KMS-11 (cell line): Measurements from ENCODE around the gene PCCB.

ENCODE experiments used
- H2AFZ ChIP-seq: fragments of 200-600 bp; sonication (generic); 2 replicates; pipeline ENCODE4 v1.6.1; 2016; ENCODE audit warnings: antibody characterized with exemption, mixed run types, low read depth
- H3K27ac ChIP-seq: fragments of 200-600 bp; sonication (generic); 2 replicates; pipeline ENCODE4 v1.6.1; 2016; ENCODE audit warnings: mild to moderate bottlenecking, mixed run types
- H3K27me3 ChIP-seq: fragments of 200-600 bp; sonication (generic); 2 replicates; pipeline ENCODE4 v1.6.1; 2017; ENCODE audit warnings: mild to moderate bottlenecking, low read depth, mixed run types, moderate library complexity; ENCODE audit not compliant: insufficient read depth
- H3K36me3 ChIP-seq: fragments of 200-600 bp; sonication (generic); 2 replicates; pipeline ENCODE4 v1.6.1; 2017; ENCODE audit warnings: mild to moderate bottlenecking, mixed run types; ENCODE audit not compliant: insufficient read depth
- H3K4me1 ChIP-seq: fragments of 200-600 bp; sonication (generic); 2 replicates; pipeline ENCODE4 v1.6.1; 2016; ENCODE audit warnings: mild to moderate bottlenecking, low read depth, mixed run types; ENCODE audit not compliant: poor library complexity, severe bottlenecking
- H3K4me2 ChIP-seq: fragments of 200-600 bp; sonication (generic); 2 replicates; pipeline ENCODE4 v1.7.0; 2016; ENCODE audit warnings: mild to moderate bottlenecking, mixed run types
- H3K4me3 ChIP-seq: fragments of 200-600 bp; sonication (generic); IDR thresholded peaks from 2 replicates; pipeline ENCODE4 v1.6.1; 2017; ENCODE audit warnings: low read depth, low read length, mixed read lengths; ENCODE audit not compliant: insufficient read depth
- H3K79me2 ChIP-seq: fragments of 200-600 bp; sonication (generic); 2 replicates; pipeline ENCODE4 v1.6.1; 2016; ENCODE audit warnings: low read depth, mixed run types; ENCODE audit not compliant: insufficient read depth
- H3K9ac ChIP-seq: fragments of 200-600 bp; sonication (generic); 2 replicates; pipeline ENCODE4 v1.6.1; 2016; ENCODE audit warnings: mild to moderate bottlenecking, mixed run types
- H4K20me1 ChIP-seq: fragments of 200-600 bp; sonication (generic); 2 replicates; pipeline ENCODE4 v1.6.1; 2016; ENCODE audit warnings: mild to moderate bottlenecking, mixed run types; ENCODE audit not compliant: insufficient read depth
- TF ChIP-seq, protein P1 (sequence below): fragments of 200-600 bp; sonication (generic); conservative IDR thresholded peaks from 2 replicates; pipeline ENCODE4 v1.6.1; 2017; ENCODE audit warnings: low read depth, mild to moderate bottlenecking, antibody characterized with exemption, low read length, moderate library complexity, mixed read lengths

The PCCB gene

GRCh38 chr3:136350132-136350531, 100.0 kb downstream of the PCCB start:
- no peak overlapping the region for H2AFZ ChIP-seq
- no peak overlapping the region for H3K27ac ChIP-seq
- no peaks in the 10 kb centered on the region for H3K4me1 ChIP-seq
- H4K20me1 ChIP-seq: no peaks in the 10 kb centered on the region
- H3K4me3 ChIP-seq: no peak overlapping the region
- H3K9ac ChIP-seq: no peak overlapping the region
- no peaks in the 10 kb centered on the region for H3K27me3 ChIP-seq
- no peak overlapping the region for H3K4me2 ChIP-seq
- H3K36me3 ChIP-seq: no peaks in the 10 kb centered on the region
- TF ChIP-seq, protein P1, sequence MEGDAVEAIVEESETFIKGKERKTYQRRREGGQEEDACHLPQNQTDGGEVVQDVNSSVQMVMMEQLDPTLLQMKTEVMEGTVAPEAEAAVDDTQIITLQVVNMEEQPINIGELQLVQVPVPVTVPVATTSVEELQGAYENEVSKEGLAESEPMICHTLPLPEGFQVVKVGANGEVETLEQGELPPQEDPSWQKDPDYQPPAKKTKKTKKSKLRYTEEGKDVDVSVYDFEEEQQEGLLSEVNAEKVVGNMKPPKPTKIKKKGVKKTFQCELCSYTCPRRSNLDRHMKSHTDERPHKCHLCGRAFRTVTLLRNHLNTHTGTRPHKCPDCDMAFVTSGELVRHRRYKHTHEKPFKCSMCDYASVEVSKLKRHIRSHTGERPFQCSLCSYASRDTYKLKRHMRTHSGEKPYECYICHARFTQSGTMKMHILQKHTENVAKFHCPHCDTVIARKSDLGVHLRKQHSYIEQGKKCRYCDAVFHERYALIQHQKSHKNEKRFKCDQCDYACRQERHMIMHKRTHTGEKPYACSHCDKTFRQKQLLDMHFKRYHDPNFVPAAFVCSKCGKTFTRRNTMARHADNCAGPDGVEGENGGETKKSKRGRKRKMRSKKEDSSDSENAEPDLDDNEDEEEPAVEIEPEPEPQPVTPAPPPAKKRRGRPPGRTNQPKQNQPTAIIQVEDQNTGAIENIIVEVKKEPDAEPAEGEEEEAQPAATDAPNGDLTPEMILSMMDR: no peak
- 0 out of 2 replicates have a peak, but pooled peaks cover 4% of the 10 kb centered on the region for H3K79me2 ChIP-seq

DNA sequence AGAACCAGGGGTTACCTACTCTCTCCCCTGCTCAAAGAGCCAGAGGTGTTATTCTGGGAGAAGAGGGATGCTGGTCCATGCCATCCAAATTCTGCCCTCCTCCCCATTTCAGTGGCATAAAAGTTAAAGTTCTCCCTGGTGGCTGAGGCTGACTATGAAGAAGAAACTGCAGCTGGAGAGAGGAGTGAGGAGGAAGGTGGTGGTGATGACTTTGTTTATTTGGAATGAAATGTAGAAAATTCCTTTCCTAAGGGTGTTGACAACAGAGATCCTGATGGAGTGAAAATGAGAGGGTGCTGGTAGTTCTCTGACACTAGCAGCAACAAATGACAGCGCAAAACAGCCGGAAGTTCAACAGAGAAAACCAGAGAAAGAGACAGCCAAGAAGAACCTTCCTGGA, 100.4 kb downstream of the PCCB start:
- TF ChIP-seq, protein P1: no peak
- H3K9ac ChIP-seq: no peak overlapping the region

GRCh38 chr3:136351351-136351750, 101.2 kb downstream of the PCCB start:
- no peak overlapping the region for H3K27ac ChIP-seq

More for the DNA sequence above, 100.4 kb downstream of the PCCB start:
- no peaks in the 10 kb centered on the region for H4K20me1 ChIP-seq
- no peak overlapping the region for H3K4me2 ChIP-seq
- H3K27ac ChIP-seq: no peak overlapping the region
- no peaks in the 10 kb centered on the region for H3K4me1 ChIP-seq
- H2AFZ ChIP-seq: no peak overlapping the region
- no peaks in the 10 kb centered on the region for H3K36me3 ChIP-seq
- no peak overlapping the region for H3K4me3 ChIP-seq
- H3K79me2 ChIP-seq: 0 out of 2 replicates have a peak, but pooled peaks cover 4% of the 10 kb centered on the region
- no peaks in the 10 kb centered on the region for H3K27me3 ChIP-seq

DNA sequence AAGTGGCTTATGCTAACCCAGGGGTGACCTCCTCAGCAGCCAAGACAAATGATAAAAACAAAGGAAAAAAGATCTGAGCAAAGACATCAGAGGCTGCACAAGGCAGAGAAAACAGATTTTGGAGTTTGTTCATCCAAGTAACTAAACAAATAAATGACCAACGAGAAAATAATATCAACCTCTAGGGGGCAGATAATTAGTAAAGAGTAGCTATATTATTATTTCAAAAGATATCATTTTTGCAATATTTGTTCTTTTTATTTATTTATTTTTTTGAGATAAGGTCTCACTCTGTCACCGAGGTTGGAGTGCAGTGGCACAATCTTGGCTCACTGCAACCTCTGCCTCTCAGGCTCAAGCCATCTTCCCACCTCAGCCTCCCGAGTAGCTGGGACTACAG, 101.8 kb downstream of the PCCB start:
- Histone ChIP-seq H3K79me2 (0 out of 2 replicates have a peak, but pooled peaks cover 4% of the 10 kb centered on the region), H2AFZ (no peak overlapping the region), H3K4me2 (no peak overlapping the region), H3K9ac (no peak overlapping the region), H3K27ac (no peak overlapping the region), H3K4me1 (no peaks in the 10 kb centered on the region), H4K20me1 (no peaks in the 10 kb centered on the region), H3K27me3 (no peaks in the 10 kb centered on the region), H3K36me3 (no peaks in the 10 kb centered on the region; the same call in 1 of the 2 replicates), H3K4me3 (no peak overlapping the region)
- TF ChIP-seq, protein P1: peak; percentile 57; the same call in 1 of the 2 replicates

More at GRCh38 chr3:136351351-136351750, 101.2 kb downstream of the PCCB start:
- Histone ChIP-seq H3K4me3 (no peak overlapping the region), H3K4me1 (no peaks in the 10 kb centered on the region), H3K27me3 (no peaks in the 10 kb centered on the region), H3K79me2 (0 out of 2 replicates have a peak, but pooled peaks cover 4% of the 10 kb centered on the region), H2AFZ (no peak overlapping the region), H4K20me1 (no peaks in the 10 kb centered on the region), H3K9ac (no peak overlapping the region), H3K4me2 (no peak overlapping the region), H3K36me3 (no peaks in the 10 kb centered on the region; the same call in 1 of the 2 replicates)
- TF ChIP-seq, protein P1: no peak
